ENCODE measurements around the gene STK10. TPM values are rescaled to one million over a fixed set of nuclear protein-coding genes. Genes with fewer than 3 reads are reported as not detected.
"Not testable (repeated sequence)": the region's sequence is repeated elsewhere in the genome, so short reads cannot be mapped to it uniquely, and the experiment has no call there.

STK10 gene
- total RNA-seq (2014; rRNA removed; shearing (Covaris generic)), result 20.0 and 24.3 TPM in 2 replicates
- polyA plus RNA-seq (2015; cell fraction: cytosol; rRNA removed), result 26.0 and 31.3 TPM in 2 replicates
- polyA plus RNA-seq (2015; cell fraction: nucleus; rRNA removed), result 31.3 and 55.5 TPM in 2 replicates

GRCh38 chr5:172188033-172188892 is at the start of gene STK10:
Gene STK10, minus strand, starts transcription at chr5:172188224. Its CDS starts 182 bp downstream, at chr5:172188042.
- in situ Hi-C loops (cut with HindIII; ENCODE audit: low pct_unique_long_range_greater_than_20kb, low sequenced_read_pairs), result no loop called here
- DNase-seq (ENCODE audit: low read depth, low spot score), result peak; percentile 83

- in situ Hi-C loops (cut with HindIII; ENCODE audit: low pct_unique_long_range_greater_than_20kb, low sequenced_read_pairs), result no loop called here
Observed at GRCh38 chr5:172235827-172236736, 48.1 kb upstream of the STK10 start.

GRCh38 chr5:172235132-172235780 is 47.2 kb upstream of the STK10 start:
- DNase-seq (ENCODE audit: low read depth, low spot score), result peak; percentile 16
- in situ Hi-C loops (cut with HindIII; ENCODE audit: low pct_unique_long_range_greater_than_20kb, low sequenced_read_pairs), result no loop called here

More at GRCh38 chr5:172235827-172236736, 48.1 kb upstream of the STK10 start:
- DNase-seq (ENCODE audit: low read depth, low spot score), result no peak

- DNase-seq (ENCODE audit: low read depth, low spot score), result no peak
- in situ Hi-C loops (cut with HindIII; ENCODE audit: low pct_unique_long_range_greater_than_20kb, low sequenced_read_pairs), result no loop called here
Observed at GRCh38 chr5:172234031-172234430, 46.0 kb upstream of the STK10 start.

- in situ Hi-C loops (cut with HindIII; ENCODE audit: low pct_unique_long_range_greater_than_20kb, low sequenced_read_pairs), result no loop called here
- DNase-seq (ENCODE audit: low read depth, low spot score), result no peak
Observed at GRCh38 chr5:172229904-172230303, 41.9 kb upstream of the STK10 start.

GRCh38 chr5:172224996-172225395 is 37.0 kb upstream of the STK10 start:
- no peak for DNase-seq (ENCODE audit: low read depth, low spot score)
- in situ Hi-C loops (cut with HindIII; ENCODE audit: low pct_unique_long_range_greater_than_20kb, low sequenced_read_pairs), result no loop called here

GRCh38 chr5:172223901-172224873 is 36.2 kb upstream of the STK10 start:
- DNase-seq (ENCODE audit: low read depth, low spot score), result no peak
- in situ Hi-C loops (cut with HindIII; ENCODE audit: low pct_unique_long_range_greater_than_20kb, low sequenced_read_pairs), result no loop called here

GRCh38 chr5:172219296-172219695 is 31.3 kb upstream of the STK10 start:
- in situ Hi-C loops (cut with HindIII; ENCODE audit: low pct_unique_long_range_greater_than_20kb, low sequenced_read_pairs), result no loop called here
- DNase-seq (ENCODE audit: low read depth, low spot score), result no peak

GRCh38 chr5:172216345-172216744 is 28.3 kb upstream of the STK10 start:
- in situ Hi-C loops (cut with HindIII; ENCODE audit: low pct_unique_long_range_greater_than_20kb, low sequenced_read_pairs), result no loop called here

GRCh38 chr5:172213126-172213525 is 25.1 kb upstream of the STK10 start:
- in situ Hi-C loops (cut with HindIII; ENCODE audit: low pct_unique_long_range_greater_than_20kb, low sequenced_read_pairs), result no loop called here
- DNase-seq (ENCODE audit: low read depth, low spot score), result no peak

More at GRCh38 chr5:172216345-172216744, 28.3 kb upstream of the STK10 start:
- DNase-seq (ENCODE audit: low read depth, low spot score), result no peak

- no peak for DNase-seq (ENCODE audit: low read depth, low spot score)
- in situ Hi-C loops (cut with HindIII; ENCODE audit: low pct_unique_long_range_greater_than_20kb, low sequenced_read_pairs), result no loop called here
Observed at GRCh38 chr5:172211676-172212075, 23.7 kb upstream of the STK10 start.

GRCh38 chr5:172209714-172210113 is 21.7 kb upstream of the STK10 start:
- no peak for DNase-seq (ENCODE audit: low read depth, low spot score)
- in situ Hi-C loops (cut with HindIII; ENCODE audit: low pct_unique_long_range_greater_than_20kb, low sequenced_read_pairs), result no loop called here

GRCh38 chr5:172207511-172207910 is 19.5 kb upstream of the STK10 start:
- no peak for DNase-seq (ENCODE audit: low read depth, low spot score)
- in situ Hi-C loops (cut with HindIII; ENCODE audit: low pct_unique_long_range_greater_than_20kb, low sequenced_read_pairs), result no loop called here

GRCh38 chr5:172205984-172206383 is 18.0 kb upstream of the STK10 start:
- DNase-seq (ENCODE audit: low read depth, low spot score); in situ Hi-C loops (cut with HindIII; ENCODE audit: low pct_unique_long_range_greater_than_20kb, low sequenced_read_pairs): not testable (repeated sequence)

- DNase-seq (ENCODE audit: low read depth, low spot score), result no peak
- in situ Hi-C loops (cut with HindIII; ENCODE audit: low pct_unique_long_range_greater_than_20kb, low sequenced_read_pairs), result no loop called here
Observed at GRCh38 chr5:172200476-172200875, 12.5 kb upstream of the STK10 start.

GRCh38 chr5:172199446-172199845 is 11.4 kb upstream of the STK10 start:
- in situ Hi-C loops (cut with HindIII; ENCODE audit: low pct_unique_long_range_greater_than_20kb, low sequenced_read_pairs), result no loop called here
- DNase-seq (ENCODE audit: low read depth, low spot score), result no peak

GRCh38 chr5:172197775-172198174 is 9.8 kb upstream of the STK10 start:
- DNase-seq (ENCODE audit: low read depth, low spot score); in situ Hi-C loops (cut with HindIII; ENCODE audit: low pct_unique_long_range_greater_than_20kb, low sequenced_read_pairs): not testable (repeated sequence)

Measured in SK-MEL-5 (cell line).